K562 (cell line): ENCODE measurements around the gene TMA16. TPM values are rescaled to one million over a fixed set of nuclear protein-coding genes. Genes with fewer than 3 reads are reported as not detected.

Experiments
- ATAC-seq: fragments of 200-7000 bp; cut with Tn5 transposase; 3 replicates; pipeline ENCODE4 v1.9.1; 2020; ENCODE audit warnings: moderate library complexity
- BruUV-seq: library from RNA; stranded (reverse); fragments of 400-500 nt; replicated peaks from 2 replicates; lab custom pipeline; 2021; lab: Mats Ljungman, UMichigan
- CTCF ChIA-PET: fragments of 300-600 bp; formaldehyde crosslinking; extraction: SDS; loops from one replicate; lab custom pipeline; 2021; ENCODE audit warnings: low intra/inter-chr PET ratio; lab: Yijun Ruan, JAX
- POLR2A ChIA-PET: fragments of 300-600, 350-650 bp; sonication (Branson Sonifier 250); formaldehyde crosslinking; extraction: SDS; loops from one replicate; lab custom pipeline; 2021; ENCODE audit warnings: antibody characterized with exemption, inconsistent platforms; lab: Yijun Ruan, JAX
- DNase-seq, 4 experiments: peaks; one replicate each; pipeline versions ENCODE4 v3.0.0 to v3.0.0-alpha.2; 2011 to 2018; ENCODE audit warnings: low spot score in 3 of 4, mixed read lengths in 3 of 4; ENCODE audit errors: extremely low read depth in 1 of 4
- FAIRE-seq: peaks from 2 replicates; lab custom pipeline; 2011; peaks lifted over from hg19 to GRCh38; lab: Jason Lieb, UNC
- H2AFZ ChIP-seq: 2 replicates; pipeline ENCODE4 v1.6.0; 2011; ENCODE audit warnings: low read depth, low read length, control low read depth, inconsistent platforms
- H3K27ac ChIP-seq: fragments of 200-600 bp; 3 replicates; pipeline ENCODE4 v1.8.0; 2011; ENCODE audit warnings: low read depth, mild to moderate bottlenecking, control low read depth, inconsistent platforms, low read length, moderate library complexity, mixed read lengths; ENCODE audit errors: extremely low read depth
- H3K27me3 ChIP-seq, 2 experiments: fragments of 300-600 bp in 1 of 2; 2 replicates in 1 of 2; 3 replicates in 1 of 2; pipeline versions ENCODE4 v1.6.0 to v1.8.0; 2011; ENCODE audit warnings: inconsistent platforms in 2 of 2, low read length in 2 of 2, mild to moderate bottlenecking in 1 of 2, mixed read lengths in 1 of 2, moderate library complexity in 1 of 2; ENCODE audit not compliant: control insufficient read depth in 2 of 2, insufficient read depth in 2 of 2
- H3K36me3 ChIP-seq: fragments of 300-600 bp; 3 replicates; pipeline ENCODE4 v1.8.0; 2011; ENCODE audit warnings: mild to moderate bottlenecking, low read length, inconsistent platforms; ENCODE audit not compliant: control insufficient read depth, insufficient read depth
- H3K4me1 ChIP-seq, 2 experiments: fragments of 200-600 bp in 1 of 2; replicated peaks in 1 of 2; 2 replicates in 1 of 2; 3 replicates in 1 of 2; pipeline versions ENCODE4 v1.5.1 to v1.8.0; 2011; ENCODE audit warnings: inconsistent platforms in 2 of 2, low read length in 2 of 2, mild to moderate bottlenecking in 1 of 2, mixed read lengths in 1 of 2, moderate library complexity in 1 of 2; ENCODE audit not compliant: control insufficient read depth in 2 of 2, insufficient read depth in 2 of 2
- H3K4me2 ChIP-seq: 2 replicates; pipeline ENCODE4 v1.6.1; 2011; ENCODE audit warnings: low read length, control low read depth, inconsistent platforms, mixed read lengths; ENCODE audit not compliant: insufficient read depth
- H3K4me3 ChIP-seq: fragments of 200-600 bp; sonication (generic), shearing (Covaris generic); 2 replicates; pipeline ENCODE4 v1.5.1; 2016; ENCODE audit warnings: control low read depth, inconsistent platforms
- H3K79me2 ChIP-seq: fragments of 200-600 bp; 3 replicates; pipeline ENCODE4 v1.8.0; 2011; ENCODE audit warnings: low read length, inconsistent platforms; ENCODE audit not compliant: control insufficient read depth, insufficient read depth
- H3K9ac ChIP-seq, 2 experiments: 2 replicates each; pipeline versions ENCODE4 v1.6.0 to v1.6.1; 2011; ENCODE audit warnings: low read depth in 2 of 2, low read length in 2 of 2, control low read depth in 1 of 2, inconsistent platforms in 1 of 2, mild to moderate bottlenecking in 1 of 2, mixed read lengths in 1 of 2; ENCODE audit not compliant: insufficient read depth in 1 of 2
- H3K9me1 ChIP-seq: one replicate; pipeline ENCODE4 v1.6.0; 2011; ENCODE audit warnings: inconsistent platforms, mild to moderate bottlenecking, low read length, moderate library complexity; ENCODE audit not compliant: control insufficient read depth, insufficient read depth
- H3K9me3 ChIP-seq: replicated peaks from 2 replicates; pipeline ENCODE4 v1.5.1; 2011; ENCODE audit warnings: low read depth, low read length, inconsistent platforms; ENCODE audit not compliant: control insufficient read depth, insufficient read depth
- H4K20me1 ChIP-seq: replicated peaks from 2 replicates; pipeline ENCODE4 v1.6.1; 2011; ENCODE audit warnings: low read length, inconsistent platforms, mixed read lengths; ENCODE audit not compliant: control insufficient read depth, insufficient read depth
- ATF3 ChIP-seq, 2 experiments: fragments of 450-650 bp in 1 of 2; sonication (generic) in 1 of 2; formaldehyde crosslinking in 1 of 2; IDR thresholded peaks in 1 of 2; conservative IDR thresholded peaks in 1 of 2; 2 replicates each; pipeline versions ENCODE4 v1.6.1 to v1.8.1; 2016 to 2023; ENCODE audit warnings: mild to moderate bottlenecking in 2 of 2, moderate library complexity in 2 of 2, inconsistent platforms in 1 of 2, missing genetic modification reagents in 1 of 2
- CTBP1 ChIP-seq: fragments of 450-650 bp; IDR thresholded peaks from 2 replicates; pipeline ENCODE4 v1.6.1; 2016; ENCODE audit warnings: borderline replicate concordance
- ELK1 ChIP-seq: sonication (generic); formaldehyde crosslinking; IDR thresholded peaks from 2 replicates; pipeline ENCODE4 v1.8.1; 2022; ENCODE audit warnings: missing genetic modification reagents
- ELK3 ChIP-seq: fragments of 450-650 bp; formaldehyde crosslinking; IDR thresholded peaks from 2 replicates; pipeline ENCODE4 v1.4.0; 2020; ENCODE audit warnings: mild to moderate bottlenecking
- HMGN3 ChIP-seq: IDR thresholded peaks from 2 replicates; pipeline ENCODE4 v1.6.1; 2011; ENCODE audit warnings: borderline replicate concordance, low read depth, mild to moderate bottlenecking, mixed read lengths, low read length; ENCODE audit not compliant: insufficient read length; ENCODE audit errors: extremely low read depth
- HOXB6 ChIP-seq: fragments of 250-450 bp; sonication (Bioruptor Pico); IDR thresholded peaks from 2 replicates; pipeline ENCODE4 v1.5.1; 2022; ENCODE audit warnings: mild to moderate bottlenecking, borderline replicate concordance
- PCBP1 ChIP-seq: fragments of 200-400 bp; formaldehyde crosslinking; IDR thresholded peaks from 2 replicates; pipeline ENCODE4 v1.6.1; 2018; ENCODE audit warnings: mild to moderate bottlenecking, low read depth, low read length; ENCODE audit not compliant: poor library complexity, severe bottlenecking
- TAL1 ChIP-seq: fragments of 450-650 bp; IDR thresholded peaks from 2 replicates; pipeline ENCODE4 v1.6.1; 2016; ENCODE audit warnings: mild to moderate bottlenecking
- TEAD2 ChIP-seq: fragments of 450-650 bp; IDR thresholded peaks from 2 replicates; pipeline ENCODE4 v1.6.1; 2016; ENCODE audit warnings: missing genetic modification characterization, control low read depth, missing compliant biosample characterization
- WGBS: fragments of 100-300 bp; shearing (Covaris generic); methylation state at CpG from one replicate; pipeline ENCODE4 v1.1.6; 2016; ENCODE audit warnings: low coverage, mixed read lengths; ENCODE audit not compliant: insufficient coverage; ENCODE audit errors: missing lambda C conversion rate; 5-methylcytosine and 5-hydroxymethylcytosine counted together
- in situ Hi-C: fragments of 300-500 bp; cut with MboI; formaldehyde crosslinking; loops from 4 replicates; pipeline ENCODE4 v1.15.0; 2018; ENCODE audit warnings: inconsistent platforms, mixed read lengths
- intact Hi-C: fragments of 100-400 bp; cut with micrococcal nuclease; formaldehyde crosslinking; loops from 2 replicates; pipeline ENCODE4 v1.14.2; 2022
- polyA plus RNA-seq, 8 experiments: library from polyadenylated mRNA; depleted of rRNA in 4 of 8; stranded (reverse) in 5 of 8; unstranded in 3 of 8; fragments of >200 nt; fragmentation: Nextera tagmentation in 2 of 8; fragmentation: Illumina TruSeq in 1 of 8; extraction: Ambion mirVana in 2 of 8; extraction: Trizol in 1 of 8; gene quantifications; 2 replicates each; pipeline versions ENCODE4 v1.2.1 to v1.2.3, GENCODE V29; 2011 to 2014; ENCODE audit warnings: inconsistent platforms in 1 of 8, missing spikeins in 1 of 8
- total RNA-seq, 7 experiments: library from RNA; depleted of rRNA in 6 of 7; stranded (reverse); fragments of >200 nt in 6 of 7; fragmentation: Illumina TruSeq in 2 of 7; extraction: Trizol in 2 of 7; gene quantifications; 2 replicates each; pipeline versions ENCODE4 v1.2.1 to v1.2.3, GENCODE V29; 2011 to 2021; ENCODE audit warnings: low replicate concordance in 1 of 7

The TMA16 gene
- total and polyA plus RNA-seq, 9 of the 15 experiments (the other 6 are each of a cell fraction or from before 2014, with no cell fraction given): 27.7 to 74.8 (median 66.6) TPM

GRCh38 chr4:163448540-163449203, 45.8 kb upstream of the TMA16 start:
- H3K9ac ChIP-seq: no peak overlapping the region
- ChIA-PET POLR2A (interaction anchor here (0.7 to 0.9 kb wide), 2 partner anchors 37 to 396 kb away, joined by 3 to 5 read pairs; no protein-coding TSS in a partner anchor), CTCF (no interaction called here)
- BruUV-seq: no TSS peak
- in situ Hi-C loops: no loop called here
- no peaks in the 10 kb centered on the region; a peak in 1 of 5 replicates for H3K4me1 ChIP-seq
- H3K27ac ChIP-seq: no peak overlapping the region
- TF ChIP-seq CTBP1: no peak
- peak; percentile 27; the same call in 1 of the 2 replicates for TF ChIP-seq ATF3 (IDR thresholded peaks at IDR 0.05)
- TF ChIP-seq ATF3 (CRISPR knock-in tag; conservative IDR thresholded peaks at IDR 0.05): no peak
- H3K4me2 ChIP-seq: no peak overlapping the region
- no peak for DNase-seq
- intact Hi-C loops: no loop called here
- H3K4me3 ChIP-seq: no peak overlapping the region
- H3K9me1 ChIP-seq: no peaks in the 10 kb centered on the region
- no peaks in the 10 kb centered on the region for H3K36me3 ChIP-seq
- no peak for FAIRE-seq
- ATAC-seq: peak; percentile 56; the same call in 2 of the 3 replicates
- no peak overlapping the region for H2AFZ ChIP-seq
- H3K27me3 ChIP-seq: no peaks in the 10 kb centered on the region
- no peaks in the 10 kb centered on the region for H3K9me3 ChIP-seq
- H4K20me1 ChIP-seq: no peaks in the 10 kb centered on the region
- no peaks in the 10 kb centered on the region for H3K79me2 ChIP-seq
- 6% methylated on average over 6 of the region's 6 CpGs for WGBS

- 0% methylated on average over 5 of the region's 5 CpGs for WGBS
Observed at GRCh38 chr4:163462556-163462955, 31.9 kb upstream of the TMA16 start.

More at GRCh38 chr4:163462556-163462955, 31.9 kb upstream of the TMA16 start:
- no peaks in the 10 kb centered on the region for H3K9me1 ChIP-seq
- H4K20me1 ChIP-seq: no peaks in the 10 kb centered on the region
- FAIRE-seq (no peak), ATAC-seq (no peak), DNase-seq (no peak)
- intact Hi-C loops (no loop called here), in situ Hi-C loops (no loop called here)
- no peaks in the 10 kb centered on the region for H3K9me3 ChIP-seq
- POLR2A ChIA-PET: no interaction called here
- H3K27me3 ChIP-seq: no peaks in the 10 kb centered on the region; a peak in 1 of 5 replicates
- TF ChIP-seq HMGN3 (no peak), TAL1 (no peak), TEAD2 (tag) (no peak), PCBP1 (no peak), HOXB6 (CRISPR knock-in tag) (no peak), ELK1 (CRISPR knock-in tag) (no peak), ELK3 (no peak)
- H3K36me3 ChIP-seq: no peaks in the 10 kb centered on the region
- H2AFZ ChIP-seq: no peak overlapping the region
- H3K79me2 ChIP-seq: no peaks in the 10 kb centered on the region
- no peak overlapping the region for H3K27ac ChIP-seq
- H3K4me2 ChIP-seq: no peak overlapping the region
- H3K9ac ChIP-seq: no peak overlapping the region
- CTCF ChIA-PET: no interaction called here
- BruUV-seq: no TSS peak
- no peaks in the 10 kb centered on the region for H3K4me1 ChIP-seq
- no peak overlapping the region for H3K4me3 ChIP-seq
